H1 (cell line): ENCODE results near the gene SAFB. TPM values are rescaled to one million over a fixed set of nuclear protein-coding genes. Genes with fewer than 3 reads are reported as not detected.

Experiments used
- ASH2L ChIP-seq: fragments of 200-600, 300-600 bp; sonication (generic); IDR thresholded peaks from one replicate; pipeline ENCODE4 v1.7.1; 2017; ENCODE audit warnings: low read length
- BCL11A ChIP-seq, 2 experiments: IDR thresholded peaks; one replicate each; pipeline ENCODE4 v1.6.1; 2011; ENCODE audit warnings: low read depth in 2 of 2, low read length in 2 of 2, mild to moderate bottlenecking in 2 of 2
- CREB1 ChIP-seq: IDR thresholded peaks from 2 replicates; pipeline ENCODE4 v1.6.1; 2012; ENCODE audit warnings: inconsistent platforms
- KDM5A ChIP-seq: fragments of 200-600 bp; IDR thresholded peaks from 2 replicates; pipeline ENCODE4 v1.7.1; 2012; ENCODE audit warnings: mild to moderate bottlenecking, low read length, inconsistent platforms, mixed read lengths
- SIX5 ChIP-seq: IDR thresholded peaks from 2 replicates; pipeline ENCODE4 v1.6.1; 2011; ENCODE audit warnings: mild to moderate bottlenecking, low read depth, low read length
- SP4 ChIP-seq: IDR thresholded peaks from 2 replicates; pipeline ENCODE4 v1.6.1; 2012; ENCODE audit warnings: low read length, inconsistent platforms
- TCF12 ChIP-seq: IDR thresholded peaks from 2 replicates; pipeline ENCODE4 v1.6.1; 2011; ENCODE audit warnings: low read depth, mild to moderate bottlenecking, low read length
- polyA plus RNA-seq, 7 experiments: library from polyadenylated mRNA; depleted of rRNA in 3 of 7; stranded (reverse) in 5 of 7; unstranded in 2 of 7; fragments of >200 nt in 5 of 7; fragments of 200-250 nt in 2 of 7; gene quantifications; 1 replicate in 5 of 7; 2 replicates in 1 of 7; 4 replicates in 1 of 7; pipeline versions ENCODE4 v1.2.1 to v1.2.3, GENCODE V29; 2011 to 2013; ENCODE audit warnings: missing spikeins in 2 of 7, mixed read lengths in 2 of 7
- total RNA-seq: library from RNA; stranded (reverse); fragmentation: NEBNext Ultra II Directional; extraction: Animal tissue kit (Norgen Biotek cat#: 25700); gene quantifications from 2 replicates; pipeline ENCODE4 v1.2.1, GENCODE V29; 2021

Gene SAFB
- total and polyA plus RNA-seq, 2 of the 8 experiments (the other 6 are each of a cell fraction or from before 2014, with no cell fraction given) = 27.0 to 110 TPM

DNA sequence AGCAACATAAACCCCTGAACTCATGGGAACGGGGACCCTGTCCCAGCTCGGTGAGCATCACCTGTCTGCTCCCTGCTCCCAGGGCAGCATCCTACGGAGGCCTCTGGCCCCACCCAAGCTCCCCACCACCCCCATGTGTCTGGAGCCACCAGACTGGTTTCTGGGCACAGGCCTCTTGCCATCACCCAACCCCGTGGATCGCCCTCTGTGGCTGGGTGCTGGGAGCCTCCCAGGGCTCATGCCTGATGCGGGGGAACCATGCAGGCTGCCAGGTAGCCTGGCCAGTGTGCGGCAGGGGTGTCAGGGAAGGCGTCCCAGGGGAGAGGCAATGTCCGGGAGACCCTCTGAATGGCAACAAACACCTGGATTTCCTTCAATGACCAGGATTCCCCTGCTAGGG, 54.7 kb downstream of the SAFB start (continued):
- TF ChIP-seq SP4 (no peak), BCL11A (IDR thresholded peaks at IDR 0.05; ENCODE audit: low read depth in 2 of 2, low read length in 2 of 2) (no peak), TCF12 (no peak), KDM5A (no peak), SIX5 (no peak), CREB1 (no peak), ASH2L (no peak)
